NCI-H2081 (cell line): ENCODE data around the gene SMIM24.
"Not testable (repeated sequence)": the region's sequence is repeated elsewhere in the genome, so short reads cannot be mapped to it uniquely, and the experiment has no call there.

Experiments
- DNase-seq, 2 experiments: peaks; one replicate each; lab custom pipeline; 2025; lab: John Stamatoyannopoulos, UW

SMIM24 gene

GRCh38 chr19:3455960-3456601, 24.2 kb downstream of the SMIM24 start:
- DNase-seq = no peak

- no peak for DNase-seq
Measured at GRCh38 chr19:3455393-3455955, 24.9 kb downstream of the SMIM24 start.

GRCh38 chr19:3454656-3455392, 25.5 kb downstream of the SMIM24 start:
- DNase-seq = no peak

- DNase-seq = no peak
Measured at GRCh38 chr19:3453840-3454239, 26.5 kb downstream of the SMIM24 start.

- not testable (repeated sequence) for DNase-seq
Measured at GRCh38 chr19:3452942-3453214, 27.4 kb downstream of the SMIM24 start.

GRCh38 chr19:3452171-3452941, 28.0 kb downstream of the SMIM24 start:
- DNase-seq = no peak

- DNase-seq = no peak
Measured at GRCh38 chr19:3451451-3451866, 28.9 kb downstream of the SMIM24 start.

GRCh38 chr19:3450796-3451411, 29.4 kb downstream of the SMIM24 start:
- no peak for DNase-seq

GRCh38 chr19:3448616-3449334, 31.6 kb downstream of the SMIM24 start:
- DNase-seq = no peak

GRCh38 chr19:3446657-3447056, 33.7 kb downstream of the SMIM24 start:
- DNase-seq = not testable (repeated sequence)

- no peak for DNase-seq
Measured at GRCh38 chr19:3444695-3445234, 35.6 kb downstream of the SMIM24 start.

- DNase-seq = no peak
Measured at GRCh38 chr19:3443840-3444694, 36.3 kb downstream of the SMIM24 start.

- no peak for DNase-seq
Measured at GRCh38 chr19:3442487-3443071, 37.7 kb downstream of the SMIM24 start.

GRCh38 chr19:3441986-3442329, 38.4 kb downstream of the SMIM24 start:
- DNase-seq = no peak

GRCh38 chr19:3441089-3441985, 39.0 kb downstream of the SMIM24 start:
- no peak for DNase-seq

GRCh38 chr19:3440082-3440481, 40.2 kb downstream of the SMIM24 start:
- DNase-seq = no peak

GRCh38 chr19:3434630-3435553, 45.4 kb downstream of the SMIM24 start:
- DNase-seq = peak; percentile 93 to 95
